Keratinocyte (primary cell): ENCODE results near the gene CDK13. TPM values are rescaled to one million over a fixed set of nuclear protein-coding genes. Genes with fewer than 3 reads are reported as not detected.
A peak's percentile ranks its signal among the peaks of the same experiment; 100 is the strongest.

ENCODE experiments used
- DNase-seq: peaks from one replicate; pipeline ENCODE4 v3.0.0-alpha.2; 2011; ENCODE audit warnings: low read depth, missing footprints, low spot score
- FAIRE-seq: peaks from 2 replicates; lab custom pipeline; 2011; peaks lifted over from hg19 to GRCh38; lab: Jason Lieb, UNC
- H2AFZ ChIP-seq: 2 replicates; pipeline ENCODE4 v1.6.0; 2012; ENCODE audit warnings: low read length, control low read depth, inconsistent platforms; ENCODE audit not compliant: control insufficient read depth
- H3K27ac ChIP-seq: 2 replicates; pipeline ENCODE4 v1.5.1; 2011; ENCODE audit warnings: low read length; ENCODE audit not compliant: control insufficient read depth, insufficient read depth
- H3K27me3 ChIP-seq: 3 replicates; pipeline ENCODE4 v1.6.0; 2011; ENCODE audit warnings: low read length; ENCODE audit not compliant: control insufficient read depth, insufficient read depth; ENCODE audit errors: extremely low read depth
- H3K36me3 ChIP-seq, 2 experiments: 2 replicates in 1 of 2; 3 replicates in 1 of 2; pipeline ENCODE4 v1.5.1; 2011; ENCODE audit warnings: low read length in 2 of 2, mild to moderate bottlenecking in 1 of 2; ENCODE audit not compliant: control insufficient read depth in 2 of 2, insufficient read depth in 2 of 2; ENCODE audit errors: extremely low read depth in 1 of 2
- H3K4me1 ChIP-seq: 3 replicates; pipeline ENCODE4 v1.5.1; 2011; ENCODE audit warnings: low read length; ENCODE audit not compliant: control insufficient read depth, insufficient read depth; ENCODE audit errors: extremely low read depth
- H3K4me2 ChIP-seq: 3 replicates; pipeline ENCODE4 v1.6.0; 2011; ENCODE audit warnings: low read depth, low read length; ENCODE audit not compliant: control insufficient read depth, insufficient read depth; ENCODE audit errors: extremely low read depth
- H3K4me3 ChIP-seq, 3 experiments: fragments of 200-600 bp in 1 of 3; sonication (generic) in 1 of 3; 2 replicates in 2 of 3; 3 replicates in 1 of 3; pipeline ENCODE4 v1.5.1; 2011 to 2016; ENCODE audit warnings: low read length in 3 of 3, mild to moderate bottlenecking in 3 of 3, control low read depth in 2 of 3, inconsistent platforms in 1 of 3, low read depth in 1 of 3, mixed read lengths in 1 of 3, mixed run types in 1 of 3, moderate library complexity in 1 of 3; ENCODE audit not compliant: control insufficient read depth in 2 of 3, insufficient read depth in 2 of 3; ENCODE audit errors: extremely low read depth in 1 of 3
- H3K79me2 ChIP-seq: 2 replicates; pipeline ENCODE4 v1.6.0; 2012; ENCODE audit warnings: low read length; ENCODE audit not compliant: control insufficient read depth, insufficient read depth
- H3K9ac ChIP-seq: 3 replicates; pipeline ENCODE4 v1.6.0; 2011; ENCODE audit warnings: low read length; ENCODE audit not compliant: control insufficient read depth, insufficient read depth; ENCODE audit errors: extremely low read depth
- H3K9me1 ChIP-seq: 3 replicates; pipeline ENCODE4 v1.6.0; 2011; ENCODE audit warnings: low read length; ENCODE audit not compliant: control insufficient read depth, insufficient read depth; ENCODE audit errors: extremely low read depth
- H3K9me3 ChIP-seq: 2 replicates; pipeline ENCODE4 v1.5.1; 2012; ENCODE audit warnings: low read depth, low read length; ENCODE audit not compliant: control insufficient read depth
- H4K20me1 ChIP-seq: 3 replicates; pipeline ENCODE4 v1.6.0; 2011; ENCODE audit warnings: low read length; ENCODE audit not compliant: control insufficient read depth, insufficient read depth; ENCODE audit errors: extremely low read depth
- EZH2 ChIP-seq: IDR thresholded peaks from one replicate; pipeline ENCODE4 v1.6.1; 2012; ENCODE audit warnings: inconsistent platforms, mild to moderate bottlenecking, low read length, moderate library complexity
- dilution Hi-C: fragments of 300-500 bp; cut with MboI; formaldehyde crosslinking; loops from one replicate; pipeline ENCODE4 v1.7.0; 2020; ENCODE audit warnings: low sequenced_read_pairs; ENCODE audit not compliant: extremely low pct_ligation_motif_present
- polyA plus RNA-seq, 5 experiments: library from polyadenylated mRNA; depleted of rRNA in 3 of 5; stranded (reverse) in 3 of 5; stranded (forward) in 1 of 5; unstranded in 1 of 5; fragments of >200 nt; gene quantifications; 1 replicate in 1 of 5; 2 replicates in 3 of 5; 3 replicates in 1 of 5; pipeline versions ENCODE4 v1.2.1 to v1.2.3, GENCODE V29; 2011 to 2012; ENCODE audit warnings: missing spikeins in 2 of 5, low read depth in 1 of 5, low replicate concordance in 1 of 5
- TF ChIP-seq, protein P1 (sequence below), 3 experiments: IDR thresholded peaks in 1 of 3; conservative IDR thresholded peaks in 1 of 3; optimal IDR thresholded peaks in 1 of 3; 2 replicates in 2 of 3; 3 replicates in 1 of 3; pipeline versions ENCODE3 to v1.5.1; 2011; ENCODE audit warnings: low read length in 3 of 3, mild to moderate bottlenecking in 3 of 3, moderate library complexity in 2 of 3, control low read depth in 1 of 3, inconsistent platforms in 1 of 3; ENCODE audit not compliant: insufficient read depth in 2 of 3; ENCODE audit errors: extremely low read depth in 1 of 3

The CDK13 gene
- polyA plus RNA-seq, 1 donor (not counting 4 experiments of a cell fraction or from before 2014, with no cell fraction given) = 25.4 TPM

DNA sequence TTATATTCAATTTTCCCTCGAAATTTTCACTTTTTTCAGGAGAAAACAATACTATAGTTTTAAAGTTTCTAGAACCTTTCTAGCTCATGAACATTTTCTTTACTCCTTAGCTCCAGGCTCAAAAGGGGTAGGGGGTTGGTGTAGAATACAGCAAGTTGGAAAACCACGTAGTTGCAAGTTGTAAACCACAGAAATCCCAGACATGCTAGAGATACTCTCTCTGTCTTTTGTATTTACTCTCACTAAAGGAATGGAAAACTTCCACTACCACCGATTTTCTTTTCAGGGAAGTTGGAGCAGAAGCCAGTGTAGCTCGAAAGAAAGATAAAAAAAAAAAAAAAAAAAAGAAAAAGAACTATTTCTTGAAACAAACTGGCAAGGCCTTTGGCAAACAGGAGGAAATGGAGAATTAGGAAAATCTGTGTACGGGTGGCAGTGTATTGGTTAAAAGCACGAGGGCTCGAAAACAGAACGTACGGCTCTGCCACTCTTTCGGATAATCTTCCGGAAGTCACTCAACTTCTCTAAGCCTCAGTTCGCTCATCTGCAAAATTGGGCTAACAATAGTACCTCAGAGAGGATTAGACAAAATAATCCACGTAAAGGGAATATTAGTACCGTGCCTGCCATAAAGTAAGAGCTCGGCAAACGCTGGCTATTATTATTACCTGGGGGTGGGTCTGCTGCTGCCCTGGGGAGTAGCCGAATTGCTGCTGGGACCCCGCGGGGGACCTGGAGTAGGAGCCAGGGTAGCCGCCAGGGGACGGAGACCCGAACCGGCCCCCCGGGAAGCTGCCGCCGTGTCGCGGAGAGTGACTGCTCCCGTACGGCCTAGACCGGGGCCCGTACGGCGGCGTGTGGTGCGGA, 183.7 kb downstream of the CDK13 start:
- Histone ChIP-seq H2AFZ (peak overlapping the region; percentile 97), H3K4me3 (peak overlapping the region; percentile 76 to 91 (median 90)), H3K4me1 (peaks cover 13% of the 10 kb centered on the region), H3K9me3 (no peaks in the 10 kb centered on the region), H3K9me1 (no peaks in the 10 kb centered on the region), H3K9ac (peak overlapping the region; percentile 92), H3K4me2 (peak overlapping the region; percentile 97), H4K20me1 (peaks cover 4% of the 10 kb centered on the region), H3K27me3 (no peaks in the 10 kb centered on the region), H3K36me3 (no peaks in the 10 kb centered on the region), H3K79me2 (peaks cover 55% of the 10 kb centered on the region), H3K27ac (peak overlapping the region; percentile 90)
- no peak for DNase-seq
- dilution Hi-C loops = no loop called here
- FAIRE-seq = no peak
- TF ChIP-seq EZH2 = no peak
- TF ChIP-seq, protein P1, sequence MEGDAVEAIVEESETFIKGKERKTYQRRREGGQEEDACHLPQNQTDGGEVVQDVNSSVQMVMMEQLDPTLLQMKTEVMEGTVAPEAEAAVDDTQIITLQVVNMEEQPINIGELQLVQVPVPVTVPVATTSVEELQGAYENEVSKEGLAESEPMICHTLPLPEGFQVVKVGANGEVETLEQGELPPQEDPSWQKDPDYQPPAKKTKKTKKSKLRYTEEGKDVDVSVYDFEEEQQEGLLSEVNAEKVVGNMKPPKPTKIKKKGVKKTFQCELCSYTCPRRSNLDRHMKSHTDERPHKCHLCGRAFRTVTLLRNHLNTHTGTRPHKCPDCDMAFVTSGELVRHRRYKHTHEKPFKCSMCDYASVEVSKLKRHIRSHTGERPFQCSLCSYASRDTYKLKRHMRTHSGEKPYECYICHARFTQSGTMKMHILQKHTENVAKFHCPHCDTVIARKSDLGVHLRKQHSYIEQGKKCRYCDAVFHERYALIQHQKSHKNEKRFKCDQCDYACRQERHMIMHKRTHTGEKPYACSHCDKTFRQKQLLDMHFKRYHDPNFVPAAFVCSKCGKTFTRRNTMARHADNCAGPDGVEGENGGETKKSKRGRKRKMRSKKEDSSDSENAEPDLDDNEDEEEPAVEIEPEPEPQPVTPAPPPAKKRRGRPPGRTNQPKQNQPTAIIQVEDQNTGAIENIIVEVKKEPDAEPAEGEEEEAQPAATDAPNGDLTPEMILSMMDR (optimal IDR thresholded peaks at IDR 0.05 in 1 of 3, IDR thresholded peaks at IDR 0.05 in 1 of 3, conservative IDR thresholded peaks at IDR 0.05 in 1 of 3; ENCODE audit: extremely low read depth in 1 of 3, insufficient read depth in 2 of 3, low read length in 3 of 3) = no peak

DNA sequence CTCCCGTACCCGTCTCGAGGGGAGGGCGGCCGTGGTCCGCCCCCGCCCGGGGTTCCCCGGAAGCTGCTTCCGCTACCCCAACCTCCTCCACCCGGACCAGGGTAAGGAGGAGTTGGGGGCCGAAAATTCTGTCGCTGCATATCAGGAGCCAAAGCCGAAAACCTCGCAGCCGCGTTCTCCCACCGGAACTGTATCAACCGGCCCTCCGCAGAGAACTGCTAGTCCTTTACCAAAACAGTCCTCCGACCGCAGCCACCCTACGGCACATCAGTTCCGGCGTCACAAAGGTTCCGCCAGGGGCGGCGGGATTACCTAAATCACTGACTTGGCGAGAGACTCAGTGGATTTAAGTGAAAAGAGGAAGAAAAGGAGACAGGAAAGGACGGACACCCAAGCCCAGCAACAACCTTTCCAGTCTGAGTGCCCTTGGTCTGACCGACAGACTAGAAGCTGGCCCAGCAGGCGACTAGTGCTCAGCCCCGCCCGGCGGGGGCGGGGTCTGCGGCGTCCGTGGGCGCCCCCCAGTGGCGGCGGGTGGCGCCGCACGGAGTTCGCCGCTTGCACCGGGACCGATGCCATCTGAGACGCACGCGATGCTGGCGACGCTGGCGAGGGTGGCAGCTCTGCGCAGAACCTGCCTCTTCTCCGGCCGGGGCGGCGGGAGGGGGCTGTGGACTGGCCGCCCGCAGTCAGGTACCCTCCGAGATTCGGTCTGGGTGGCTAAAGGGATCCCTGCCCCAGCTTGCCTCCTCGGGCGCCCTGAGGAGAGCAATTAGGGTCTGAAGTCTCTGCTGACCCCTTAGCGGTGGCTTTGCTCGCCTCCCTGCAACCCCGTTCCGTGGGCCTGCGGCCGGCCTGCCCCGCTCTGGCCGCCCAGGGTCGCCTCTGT, 184.6 kb downstream of the CDK13 start, which contains the start of the genes MPLKIP and SUGCT:
Gene MPLKIP, minus strand, starts transcription at position 195 of the 889 bp plus-strand sequence. Its CDS starts 55 bp downstream, at position 140.
Gene SUGCT, plus strand, starts transcription at position 578 of the 889 bp plus-strand sequence.
- dilution Hi-C loops = no loop called here
- TF ChIP-seq EZH2 = no peak
- TF ChIP-seq, protein P1 (optimal IDR thresholded peaks at IDR 0.05 in 1 of 3, IDR thresholded peaks at IDR 0.05 in 1 of 3, conservative IDR thresholded peaks at IDR 0.05 in 1 of 3; ENCODE audit: extremely low read depth in 1 of 3, insufficient read depth in 2 of 3, low read length in 3 of 3) = peak; percentile 77 to 89 (median 81)
- H3K27ac ChIP-seq = peak within 1 kb of the TSS; percentile 90
- peak within 1 kb of the TSS; percentile 92 for H3K9ac ChIP-seq
- H3K36me3 ChIP-seq = no peaks in the 10 kb centered on the region
- H4K20me1 ChIP-seq = peaks cover 4% of the 10 kb centered on the region
- peaks cover 13% of the 10 kb centered on the region for H3K4me1 ChIP-seq
- no peaks in the 10 kb centered on the region for H3K9me3 ChIP-seq
- FAIRE-seq = no peak
- DNase-seq = peak; percentile 40
- H3K9me1 ChIP-seq = no peaks in the 10 kb centered on the region
- peak within 1 kb of the TSS; percentile 97 for H3K4me2 ChIP-seq
- peaks cover 46% of the 10 kb centered on the region for H3K79me2 ChIP-seq
- H3K4me3 ChIP-seq = peak within 1 kb of the TSS; percentile 76 to 91 (median 90)
- peak within 1 kb of the TSS; percentile 97 for H2AFZ ChIP-seq
- H3K27me3 ChIP-seq = no peaks in the 10 kb centered on the region
